Keratinocyte (primary cell): Measurements from ENCODE around the gene TNFRSF14. TPM values are rescaled to one million over a fixed set of nuclear protein-coding genes. Genes with fewer than 3 reads are reported as not detected.

Experiments
- DNase-seq: peaks from one replicate; pipeline ENCODE4 v3.0.0-alpha.2; 2011; ENCODE audit warnings: low read depth, missing footprints, low spot score
- FAIRE-seq: peaks from 2 replicates; lab custom pipeline; 2011; peaks lifted over from hg19 to GRCh38; lab: Jason Lieb, UNC
- H2AFZ ChIP-seq: 2 replicates; pipeline ENCODE4 v1.6.0; 2012; ENCODE audit warnings: low read length, control low read depth, inconsistent platforms; ENCODE audit not compliant: control insufficient read depth
- H3K27ac ChIP-seq: 2 replicates; pipeline ENCODE4 v1.5.1; 2011; ENCODE audit warnings: low read length; ENCODE audit not compliant: control insufficient read depth, insufficient read depth
- H3K27me3 ChIP-seq: 3 replicates; pipeline ENCODE4 v1.6.0; 2011; ENCODE audit warnings: low read length; ENCODE audit not compliant: control insufficient read depth, insufficient read depth; ENCODE audit errors: extremely low read depth
- H3K36me3 ChIP-seq, 2 experiments: 2 replicates in 1 of 2; 3 replicates in 1 of 2; pipeline ENCODE4 v1.5.1; 2011; ENCODE audit warnings: low read length in 2 of 2, mild to moderate bottlenecking in 1 of 2; ENCODE audit not compliant: control insufficient read depth in 2 of 2, insufficient read depth in 2 of 2; ENCODE audit errors: extremely low read depth in 1 of 2
- H3K4me1 ChIP-seq: 3 replicates; pipeline ENCODE4 v1.5.1; 2011; ENCODE audit warnings: low read length; ENCODE audit not compliant: control insufficient read depth, insufficient read depth; ENCODE audit errors: extremely low read depth
- H3K4me2 ChIP-seq: 3 replicates; pipeline ENCODE4 v1.6.0; 2011; ENCODE audit warnings: low read depth, low read length; ENCODE audit not compliant: control insufficient read depth, insufficient read depth; ENCODE audit errors: extremely low read depth
- H3K4me3 ChIP-seq, 3 experiments: fragments of 200-600 bp in 1 of 3; sonication (generic) in 1 of 3; 2 replicates in 2 of 3; 3 replicates in 1 of 3; pipeline ENCODE4 v1.5.1; 2011 to 2016; ENCODE audit warnings: low read length in 3 of 3, mild to moderate bottlenecking in 3 of 3, control low read depth in 2 of 3, inconsistent platforms in 1 of 3, low read depth in 1 of 3, mixed read lengths in 1 of 3, mixed run types in 1 of 3, moderate library complexity in 1 of 3; ENCODE audit not compliant: control insufficient read depth in 2 of 3, insufficient read depth in 2 of 3; ENCODE audit errors: extremely low read depth in 1 of 3
- H3K79me2 ChIP-seq: 2 replicates; pipeline ENCODE4 v1.6.0; 2012; ENCODE audit warnings: low read length; ENCODE audit not compliant: control insufficient read depth, insufficient read depth
- H3K9ac ChIP-seq: 3 replicates; pipeline ENCODE4 v1.6.0; 2011; ENCODE audit warnings: low read length; ENCODE audit not compliant: control insufficient read depth, insufficient read depth; ENCODE audit errors: extremely low read depth
- H3K9me1 ChIP-seq: 3 replicates; pipeline ENCODE4 v1.6.0; 2011; ENCODE audit warnings: low read length; ENCODE audit not compliant: control insufficient read depth, insufficient read depth; ENCODE audit errors: extremely low read depth
- H3K9me3 ChIP-seq: 2 replicates; pipeline ENCODE4 v1.5.1; 2012; ENCODE audit warnings: low read depth, low read length; ENCODE audit not compliant: control insufficient read depth
- H4K20me1 ChIP-seq: 3 replicates; pipeline ENCODE4 v1.6.0; 2011; ENCODE audit warnings: low read length; ENCODE audit not compliant: control insufficient read depth, insufficient read depth; ENCODE audit errors: extremely low read depth
- EZH2 ChIP-seq: IDR thresholded peaks from one replicate; pipeline ENCODE4 v1.6.1; 2012; ENCODE audit warnings: inconsistent platforms, mild to moderate bottlenecking, low read length, moderate library complexity
- dilution Hi-C: fragments of 300-500 bp; cut with MboI; formaldehyde crosslinking; loops from one replicate; pipeline ENCODE4 v1.7.0; 2020; ENCODE audit warnings: low sequenced_read_pairs; ENCODE audit not compliant: extremely low pct_ligation_motif_present
- polyA plus RNA-seq, 5 experiments: library from polyadenylated mRNA; depleted of rRNA in 3 of 5; stranded (reverse) in 3 of 5; stranded (forward) in 1 of 5; unstranded in 1 of 5; fragments of >200 nt; gene quantifications; 1 replicate in 1 of 5; 2 replicates in 3 of 5; 3 replicates in 1 of 5; pipeline versions ENCODE4 v1.2.1 to v1.2.3, GENCODE V29; 2011 to 2012; ENCODE audit warnings: missing spikeins in 2 of 5, low read depth in 1 of 5, low replicate concordance in 1 of 5
- TF ChIP-seq, protein P1 (sequence below), 3 experiments: IDR thresholded peaks in 1 of 3; conservative IDR thresholded peaks in 1 of 3; optimal IDR thresholded peaks in 1 of 3; 2 replicates in 2 of 3; 3 replicates in 1 of 3; pipeline versions ENCODE3 to v1.5.1; 2011; ENCODE audit warnings: low read length in 3 of 3, mild to moderate bottlenecking in 3 of 3, moderate library complexity in 2 of 3, control low read depth in 1 of 3, inconsistent platforms in 1 of 3; ENCODE audit not compliant: insufficient read depth in 2 of 3; ENCODE audit errors: extremely low read depth in 1 of 3

Gene TNFRSF14
- polyA plus RNA-seq, 1 donor (not counting 4 experiments of a cell fraction or from before 2014, with no cell fraction given), result 5.2 TPM

DNA sequence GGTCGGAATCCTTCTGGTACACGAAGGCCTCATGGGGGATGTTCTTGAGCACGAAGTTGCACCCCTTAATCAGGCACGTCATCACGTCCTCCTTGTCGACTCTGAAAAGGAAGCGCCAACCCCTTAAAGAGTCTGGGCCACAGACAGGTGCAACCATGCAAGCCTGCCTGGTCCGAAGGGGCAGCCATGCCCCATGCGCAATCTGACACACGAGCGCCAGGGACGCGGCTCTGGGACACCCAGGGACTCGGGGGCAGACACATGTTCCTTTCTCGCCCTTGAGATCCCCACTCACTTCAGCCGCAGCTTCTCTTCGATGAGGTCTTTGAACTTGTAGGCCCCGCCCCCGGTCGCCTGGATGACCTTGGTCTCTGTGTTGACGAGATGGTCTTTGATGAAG lies 35.4 kb upstream of the TNFRSF14 start:
- Histone ChIP-seq H3K36me3 (peaks cover 30 to 34% of the 10 kb centered on the region in 2 experiments), H2AFZ (no peak overlapping the region), H3K27me3 (no peaks in the 10 kb centered on the region), H3K9me1 (no peaks in the 10 kb centered on the region), H3K27ac (no peak overlapping the region), H3K79me2 (peaks cover 45% of the 10 kb centered on the region), H4K20me1 (peaks cover 3% of the 10 kb centered on the region), H3K4me3 (no peak overlapping the region), H3K4me2 (no peak overlapping the region), H3K9ac (no peak overlapping the region), H3K9me3 (no peaks in the 10 kb centered on the region), H3K4me1 (peaks cover 9% of the 10 kb centered on the region)
- FAIRE-seq (no peak), DNase-seq (no peak)
- TF ChIP-seq, protein P1, sequence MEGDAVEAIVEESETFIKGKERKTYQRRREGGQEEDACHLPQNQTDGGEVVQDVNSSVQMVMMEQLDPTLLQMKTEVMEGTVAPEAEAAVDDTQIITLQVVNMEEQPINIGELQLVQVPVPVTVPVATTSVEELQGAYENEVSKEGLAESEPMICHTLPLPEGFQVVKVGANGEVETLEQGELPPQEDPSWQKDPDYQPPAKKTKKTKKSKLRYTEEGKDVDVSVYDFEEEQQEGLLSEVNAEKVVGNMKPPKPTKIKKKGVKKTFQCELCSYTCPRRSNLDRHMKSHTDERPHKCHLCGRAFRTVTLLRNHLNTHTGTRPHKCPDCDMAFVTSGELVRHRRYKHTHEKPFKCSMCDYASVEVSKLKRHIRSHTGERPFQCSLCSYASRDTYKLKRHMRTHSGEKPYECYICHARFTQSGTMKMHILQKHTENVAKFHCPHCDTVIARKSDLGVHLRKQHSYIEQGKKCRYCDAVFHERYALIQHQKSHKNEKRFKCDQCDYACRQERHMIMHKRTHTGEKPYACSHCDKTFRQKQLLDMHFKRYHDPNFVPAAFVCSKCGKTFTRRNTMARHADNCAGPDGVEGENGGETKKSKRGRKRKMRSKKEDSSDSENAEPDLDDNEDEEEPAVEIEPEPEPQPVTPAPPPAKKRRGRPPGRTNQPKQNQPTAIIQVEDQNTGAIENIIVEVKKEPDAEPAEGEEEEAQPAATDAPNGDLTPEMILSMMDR (optimal IDR thresholded peaks at IDR 0.05 in 1 of 3, IDR thresholded peaks at IDR 0.05 in 1 of 3, conservative IDR thresholded peaks at IDR 0.05 in 1 of 3; ENCODE audit: extremely low read depth in 1 of 3, insufficient read depth in 2 of 3, low read length in 3 of 3), result no peak
- no peak for TF ChIP-seq EZH2
- dilution Hi-C loops, result no loop called here

DNA sequence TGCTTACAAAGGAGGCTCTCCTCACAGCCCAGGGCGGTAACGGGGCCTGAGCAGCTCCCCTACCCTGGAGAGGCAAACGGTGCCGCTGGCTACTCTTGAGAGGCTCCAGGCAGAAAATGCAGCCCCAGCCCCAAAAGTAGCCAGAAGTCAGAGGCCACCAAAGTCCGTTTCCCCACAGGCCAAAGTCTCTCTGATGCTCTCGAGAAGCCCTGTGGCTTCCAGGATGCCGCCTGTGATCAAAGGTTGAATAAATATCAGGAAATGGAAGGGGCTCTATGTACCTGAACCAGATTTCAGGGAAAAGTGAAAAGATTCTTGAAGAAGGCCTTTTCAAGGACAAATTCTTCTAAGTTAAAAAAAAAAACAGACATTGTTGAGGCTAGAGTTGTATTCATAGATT lies 33.9 kb upstream of the TNFRSF14 start:
- dilution Hi-C loops, result no loop called here
- Histone ChIP-seq H3K9me3 (no peaks in the 10 kb centered on the region), H3K27me3 (no peaks in the 10 kb centered on the region), H3K27ac (no peak overlapping the region), H3K79me2 (peaks cover 46% of the 10 kb centered on the region), H3K9me1 (no peaks in the 10 kb centered on the region), H4K20me1 (peaks cover 3% of the 10 kb centered on the region), H3K4me1 (peaks cover 16% of the 10 kb centered on the region), H3K9ac (no peak overlapping the region), H3K36me3 (peaks cover 26 to 29% of the 10 kb centered on the region in 2 experiments), H3K4me2 (no peak overlapping the region), H3K4me3 (no peak overlapping the region), H2AFZ (no peak overlapping the region)
- no peak for TF ChIP-seq EZH2
- TF ChIP-seq, protein P1 (optimal IDR thresholded peaks at IDR 0.05 in 1 of 3, IDR thresholded peaks at IDR 0.05 in 1 of 3, conservative IDR thresholded peaks at IDR 0.05 in 1 of 3; ENCODE audit: extremely low read depth in 1 of 3, insufficient read depth in 2 of 3, low read length in 3 of 3), result no peak
- FAIRE-seq, result no peak
- no peak for DNase-seq
